Endothelial cell of umbilical vein (primary cell): Measurements from ENCODE around the gene ZNF764. TPM values are rescaled to one million over a fixed set of nuclear protein-coding genes. Genes with fewer than 3 reads are reported as not detected.

Experiments used
- BruUV-seq: library from RNA; stranded (reverse); fragments of 400-500 nt; replicated peaks from 2 replicates; lab custom pipeline; 2021; lab: Mats Ljungman, UMichigan
- CTCF ChIA-PET: fragments of 300-600, 350-600 bp; sonication (Branson Sonifier 250); formaldehyde crosslinking; loops from one replicate; lab custom pipeline; 2021; ENCODE audit warnings: antibody characterized with exemption, inconsistent platforms; lab: Charles Lee
- POLR2A ChIA-PET: fragments of 300-600, 350-600 bp; sonication (Branson Sonifier 250); formaldehyde crosslinking; loops from one replicate; lab custom pipeline; 2021; ENCODE audit warnings: antibody characterized with exemption, inconsistent platforms; lab: Charles Lee
- DNase-seq: peaks from one replicate; pipeline ENCODE4 v3.0.0-alpha.2; 2011; ENCODE audit warnings: low read depth, low spot score
- FAIRE-seq: peaks from 2 replicates; lab custom pipeline; 2011; peaks lifted over from hg19 to GRCh38; lab: Jason Lieb, UNC
- H2AFZ ChIP-seq: 2 replicates; pipeline ENCODE4 v1.6.0; 2012; ENCODE audit warnings: low read depth, low read length, control low read depth, inconsistent platforms
- H3K27ac ChIP-seq: 2 replicates; pipeline ENCODE4 v1.5.1; 2011; ENCODE audit warnings: low read depth, mild to moderate bottlenecking, control low read depth, low read length, moderate library complexity; ENCODE audit not compliant: insufficient read depth
- H3K27me3 ChIP-seq, 2 experiments: 2 replicates each; pipeline versions ENCODE4 v1.6.0 to v1.6.1; 2011; ENCODE audit warnings: low read length in 2 of 2, mixed read lengths in 1 of 2; ENCODE audit not compliant: control insufficient read depth in 2 of 2, insufficient read depth in 2 of 2
- H3K36me3 ChIP-seq, 2 experiments: 2 replicates in 1 of 2; 3 replicates in 1 of 2; pipeline ENCODE4 v1.5.1; 2011; ENCODE audit warnings: low read length in 2 of 2, mild to moderate bottlenecking in 1 of 2, moderate library complexity in 1 of 2; ENCODE audit not compliant: control insufficient read depth in 2 of 2, insufficient read depth in 2 of 2; ENCODE audit errors: extremely low read depth in 1 of 2
- H3K4me1 ChIP-seq: 3 replicates; pipeline ENCODE4 v1.5.1; 2011; ENCODE audit warnings: mild to moderate bottlenecking, low read length; ENCODE audit not compliant: control insufficient read depth, insufficient read depth; ENCODE audit errors: extremely low read depth
- H3K4me2 ChIP-seq: 2 replicates; pipeline ENCODE4 v1.6.1; 2011; ENCODE audit warnings: low read length, control low read depth, mixed read lengths; ENCODE audit not compliant: insufficient read depth
- H3K4me3 ChIP-seq, 3 experiments: fragments of 200-600 bp in 1 of 3; sonication (generic), shearing (Covaris generic) in 1 of 3; replicated peaks in 1 of 3; 2 replicates each; pipeline ENCODE4 v1.5.1; 2011 to 2016; ENCODE audit warnings: control low read depth in 3 of 3, low read length in 3 of 3, mild to moderate bottlenecking in 2 of 3, inconsistent platforms in 1 of 3, low read depth in 1 of 3, moderate library complexity in 1 of 3; ENCODE audit not compliant: insufficient read depth in 1 of 3
- H3K79me2 ChIP-seq: 2 replicates; pipeline ENCODE4 v1.6.0; 2012; ENCODE audit warnings: low read length, inconsistent platforms; ENCODE audit not compliant: control insufficient read depth, insufficient read depth
- H3K9ac ChIP-seq: replicated peaks from 2 replicates; pipeline ENCODE3; 2011; ENCODE audit warnings: low read length, control low read depth; ENCODE audit not compliant: insufficient read depth; ENCODE audit errors: extremely low read depth
- H3K9me1 ChIP-seq: replicated peaks from 3 replicates; pipeline ENCODE4 v1.6.0; 2011; ENCODE audit warnings: mild to moderate bottlenecking, low read length; ENCODE audit not compliant: control insufficient read depth, insufficient read depth; ENCODE audit errors: extremely low read depth
- H3K9me3 ChIP-seq: replicated peaks from 2 replicates; pipeline ENCODE4 v1.5.1; 2012; ENCODE audit warnings: low read length, inconsistent platforms; ENCODE audit not compliant: control insufficient read depth, insufficient read depth
- H4K20me1 ChIP-seq: replicated peaks from 2 replicates; pipeline ENCODE3; 2011; ENCODE audit warnings: mild to moderate bottlenecking, low read length; ENCODE audit not compliant: control insufficient read depth, insufficient read depth; ENCODE audit errors: extremely low read depth
- EZH2 ChIP-seq: IDR thresholded peaks from 2 replicates; pipeline ENCODE4 v1.6.1; 2012; ENCODE audit warnings: borderline replicate concordance, low read depth, mild to moderate bottlenecking, moderate library complexity, low read length, inconsistent platforms; ENCODE audit not compliant: severe bottlenecking
- FOS ChIP-seq: IDR thresholded peaks from 2 replicates; pipeline ENCODE4 v1.6.1; 2011; ENCODE audit warnings: mild to moderate bottlenecking, low read length, moderate library complexity, borderline replicate concordance; ENCODE audit not compliant: insufficient read depth
- GATA2 ChIP-seq: IDR thresholded peaks from 2 replicates; pipeline ENCODE4 v1.7.0; 2011; ENCODE audit warnings: low read depth, mild to moderate bottlenecking, moderate library complexity, mixed read lengths, low read length; ENCODE audit not compliant: insufficient read length, insufficient read depth
- JUN ChIP-seq: IDR thresholded peaks from 2 replicates; pipeline ENCODE4 v1.6.1; 2011; ENCODE audit warnings: borderline replicate concordance, low read depth; ENCODE audit not compliant: insufficient read length, insufficient read depth
- MYC ChIP-seq: IDR thresholded peaks from one replicate; pipeline ENCODE4 v1.6.1; 2011; ENCODE audit warnings: mild to moderate bottlenecking, low read depth, low read length
- POLR2A ChIP-seq: IDR thresholded peaks from 2 replicates; pipeline ENCODE4 v1.6.1; 2012; ENCODE audit warnings: low read depth, mild to moderate bottlenecking, control low read depth, low read length
- POLR2AphosphoS5 ChIP-seq: IDR thresholded peaks from 2 replicates; pipeline ENCODE4 v1.6.1; 2012; ENCODE audit warnings: low read depth, mild to moderate bottlenecking, control low read depth, low read length, moderate library complexity; ENCODE audit not compliant: insufficient read depth
- dilution Hi-C: fragments of 300-500 bp; cut with MboI; formaldehyde crosslinking; loops from one replicate; pipeline ENCODE4 v1.15.0; 2019; ENCODE audit warnings: low sequenced_read_pairs; ENCODE audit not compliant: extremely low pct_ligation_motif_present
- intact Hi-C: fragments of 100-400 bp; cut with micrococcal nuclease; formaldehyde crosslinking; loops from one replicate; pipeline ENCODE4 v1.10.0; 2022
- polyA plus RNA-seq, 4 experiments: library from polyadenylated mRNA; depleted of rRNA in 3 of 4; stranded (reverse) in 3 of 4; unstranded in 1 of 4; fragments of >200 nt; gene quantifications; 2 replicates each; pipeline versions ENCODE4 v1.2.1 to v1.2.3, GENCODE V29; 2011 to 2012; ENCODE audit warnings: missing spikeins in 1 of 4
- total RNA-seq: library from RNA; stranded (reverse); gene quantifications from 2 replicates; pipeline ENCODE4 v1.2.3, GENCODE V29; 2021
- TF ChIP-seq, protein P1 (sequence below): IDR thresholded peaks from 2 replicates; pipeline ENCODE4 v1.6.1; 2011; ENCODE audit not compliant: insufficient read depth, insufficient read length
- TF ChIP-seq, protein P2 (sequence below), 2 donors: IDR thresholded peaks; 1 replicate in 1 of 2; 2 replicates in 1 of 2; pipeline ENCODE4 v1.5.1; 2011; ENCODE audit warnings: low read length in 2 of 2, mild to moderate bottlenecking in 2 of 2, moderate library complexity in 2 of 2, control low read depth in 1 of 2, inconsistent platforms in 1 of 2, low read depth in 1 of 2; ENCODE audit not compliant: insufficient read depth in 1 of 2; ENCODE audit errors: extremely low read depth in 1 of 2

Gene ZNF764
- total and polyA plus RNA-seq, 2 donors (not counting 3 experiments of a cell fraction or from before 2014, with no cell fraction given): 5.0 to 12.1 TPM

- H3K9ac ChIP-seq: no peak overlapping the region
- peaks cover 23% of the 10 kb centered on the region for H3K79me2 ChIP-seq
- ChIA-PET POLR2A (no interaction called here), CTCF (interaction anchor here (1.2 kb wide), 1 partner anchor 20 kb away, joined by 3 read pairs; the partner anchor contains the start of gene ZNF747)
- no peaks in the 10 kb centered on the region for H4K20me1 ChIP-seq
- H2AFZ ChIP-seq: no peak overlapping the region
- peaks cover 8% of the 10 kb centered on the region for H3K4me1 ChIP-seq
- H3K27ac ChIP-seq: no peak overlapping the region
- TF ChIP-seq, protein P1, sequence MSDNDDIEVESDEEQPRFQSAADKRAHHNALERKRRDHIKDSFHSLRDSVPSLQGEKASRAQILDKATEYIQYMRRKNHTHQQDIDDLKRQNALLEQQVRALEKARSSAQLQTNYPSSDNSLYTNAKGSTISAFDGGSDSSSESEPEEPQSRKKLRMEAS: no peak
- TF ChIP-seq POLR2AphosphoS5 (no peak), MYC (no peak)
- no peaks in the 10 kb centered on the region for H3K9me1 ChIP-seq
- H3K36me3 ChIP-seq: peaks cover 3 to 9% of the 10 kb centered on the region in 2 experiments
- dilution Hi-C loops: no loop called here
- no peak overlapping the region for H3K4me3 ChIP-seq
- no peak overlapping the region for H3K4me2 ChIP-seq
- BruUV-seq: no TSS peak
- DNase-seq (no peak), FAIRE-seq (no peak)
- intact Hi-C loops: no loop called here
- H3K27me3 ChIP-seq: no peaks in the 10 kb centered on the region
- no peaks in the 10 kb centered on the region for H3K9me3 ChIP-seq
These were observed 2.7 kb downstream of the ZNF764 start for GRCh38 chr16:30555315-30556124.

GRCh38 chr16:30554557-30555314, 3.4 kb downstream of the ZNF764 start:
- Histone ChIP-seq H3K27ac (peak overlapping the region; percentile 55), H2AFZ (no peak overlapping the region), H3K9me3 (no peaks in the 10 kb centered on the region), H3K9me1 (no peaks in the 10 kb centered on the region), H3K4me3 (no peak overlapping the region), H3K4me1 (peaks cover 8% of the 10 kb centered on the region), H3K79me2 (peaks cover 23% of the 10 kb centered on the region), H3K9ac (no peak overlapping the region), H3K4me2 (no peak overlapping the region), H3K36me3 (peaks cover 3 to 9% of the 10 kb centered on the region in 2 experiments), H3K27me3 (no peaks in the 10 kb centered on the region), H4K20me1 (no peaks in the 10 kb centered on the region)
- dilution Hi-C loops: no loop called here
- CTCF ChIA-PET: interaction anchor here (1.2 kb wide), 1 partner anchor 19 kb away, joined by 3 read pairs; the partner anchor contains the start of gene ZNF747
- TF ChIP-seq POLR2A (no peak), FOS (no peak), GATA2 (no peak), MYC (no peak), POLR2AphosphoS5 (no peak), EZH2 (no peak), JUN (no peak)
- TF ChIP-seq, protein P2, sequence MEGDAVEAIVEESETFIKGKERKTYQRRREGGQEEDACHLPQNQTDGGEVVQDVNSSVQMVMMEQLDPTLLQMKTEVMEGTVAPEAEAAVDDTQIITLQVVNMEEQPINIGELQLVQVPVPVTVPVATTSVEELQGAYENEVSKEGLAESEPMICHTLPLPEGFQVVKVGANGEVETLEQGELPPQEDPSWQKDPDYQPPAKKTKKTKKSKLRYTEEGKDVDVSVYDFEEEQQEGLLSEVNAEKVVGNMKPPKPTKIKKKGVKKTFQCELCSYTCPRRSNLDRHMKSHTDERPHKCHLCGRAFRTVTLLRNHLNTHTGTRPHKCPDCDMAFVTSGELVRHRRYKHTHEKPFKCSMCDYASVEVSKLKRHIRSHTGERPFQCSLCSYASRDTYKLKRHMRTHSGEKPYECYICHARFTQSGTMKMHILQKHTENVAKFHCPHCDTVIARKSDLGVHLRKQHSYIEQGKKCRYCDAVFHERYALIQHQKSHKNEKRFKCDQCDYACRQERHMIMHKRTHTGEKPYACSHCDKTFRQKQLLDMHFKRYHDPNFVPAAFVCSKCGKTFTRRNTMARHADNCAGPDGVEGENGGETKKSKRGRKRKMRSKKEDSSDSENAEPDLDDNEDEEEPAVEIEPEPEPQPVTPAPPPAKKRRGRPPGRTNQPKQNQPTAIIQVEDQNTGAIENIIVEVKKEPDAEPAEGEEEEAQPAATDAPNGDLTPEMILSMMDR (IDR thresholded peaks at IDR 0.05; ENCODE audit: extremely low read depth in 1 of 2, insufficient read depth in 1 of 2, low read depth in 1 of 2, low read length in 2 of 2): no peak
- TF ChIP-seq, protein P1: no peak
- no peak for DNase-seq
- BruUV-seq: no TSS peak
- intact Hi-C loops: no loop called here
- FAIRE-seq: no peak
- POLR2A ChIA-PET: interaction anchor here (0.6 kb wide), 1 partner anchor 160 kb away, joined by 6 read pairs; no protein-coding TSS in a partner anchor
